ENCODE data around the gene APOBEC4.

The APOBEC4 gene

GRCh38 chr1:183652547-183653461, at the start of gene APOBEC4:
TSS of gene APOBEC4 (minus strand) at chr1:183653316. CDS start at chr1:183648781, 4,535 bp downstream.
- no peaks in the 10 kb centered on the region for H3K9me3 ChIP-seq (ENCODE audit: control insufficient read depth, insufficient read depth, low read length)
- H3K9ac ChIP-seq (ENCODE audit: low read depth, low read length), result no peak within 1 kb of the TSS
- peaks cover 6% of the 10 kb centered on the region for H3K4me1 ChIP-seq (ENCODE audit: insufficient read depth, low read length)
- no peaks in the 10 kb centered on the region for H3K36me3 ChIP-seq (ENCODE audit: insufficient read depth, low read length)

- no peaks in the 10 kb centered on the region for H3K9me3 ChIP-seq (ENCODE audit: control insufficient read depth, insufficient read depth, low read length)
- no peaks in the 10 kb centered on the region for H3K4me1 ChIP-seq (ENCODE audit: insufficient read depth, low read length)
- H3K9ac ChIP-seq (ENCODE audit: low read depth, low read length), result no peak overlapping the region
- no peaks in the 10 kb centered on the region for H3K36me3 ChIP-seq (ENCODE audit: insufficient read depth, low read length)
Measured at GRCh38 chr1:183702813-183703198, 49.7 kb upstream of the APOBEC4 start.

- Histone ChIP-seq H3K4me1 (ENCODE audit: insufficient read depth, low read length) (no peaks in the 10 kb centered on the region), H3K36me3 (ENCODE audit: insufficient read depth, low read length) (no peaks in the 10 kb centered on the region), H3K9ac (ENCODE audit: low read depth, low read length) (no peak overlapping the region), H3K9me3 (ENCODE audit: control insufficient read depth, insufficient read depth, low read length) (no peaks in the 10 kb centered on the region)
Measured at GRCh38 chr1:183702087-183702812, 49.1 kb upstream of the APOBEC4 start.

GRCh38 chr1:183699616-183700160, 46.6 kb upstream of the APOBEC4 start:
- H3K9me3 ChIP-seq (ENCODE audit: control insufficient read depth, insufficient read depth, low read length), result no peaks in the 10 kb centered on the region
- H3K9ac ChIP-seq (ENCODE audit: low read depth, low read length), result no peak overlapping the region
- H3K4me1 ChIP-seq (ENCODE audit: insufficient read depth, low read length), result no peaks in the 10 kb centered on the region
- no peaks in the 10 kb centered on the region for H3K36me3 ChIP-seq (ENCODE audit: insufficient read depth, low read length)

GRCh38 chr1:183697814-183698590, 44.9 kb upstream of the APOBEC4 start:
- no peaks in the 10 kb centered on the region for H3K36me3 ChIP-seq (ENCODE audit: insufficient read depth, low read length)
- H3K4me1 ChIP-seq (ENCODE audit: insufficient read depth, low read length), result no peaks in the 10 kb centered on the region
- no peak overlapping the region for H3K9ac ChIP-seq (ENCODE audit: low read depth, low read length)
- no peaks in the 10 kb centered on the region for H3K9me3 ChIP-seq (ENCODE audit: control insufficient read depth, insufficient read depth, low read length)

- H3K36me3 ChIP-seq (ENCODE audit: insufficient read depth, low read length), result no peaks in the 10 kb centered on the region
- no peaks in the 10 kb centered on the region for H3K9me3 ChIP-seq (ENCODE audit: control insufficient read depth, insufficient read depth, low read length)
- no peaks in the 10 kb centered on the region for H3K4me1 ChIP-seq (ENCODE audit: insufficient read depth, low read length)
- no peak overlapping the region for H3K9ac ChIP-seq (ENCODE audit: low read depth, low read length)
Measured at GRCh38 chr1:183696981-183697380, 43.9 kb upstream of the APOBEC4 start.

GRCh38 chr1:183694755-183695154, 41.6 kb upstream of the APOBEC4 start:
- Histone ChIP-seq H3K9me3 (ENCODE audit: control insufficient read depth, insufficient read depth, low read length) (no peaks in the 10 kb centered on the region), H3K9ac (ENCODE audit: low read depth, low read length) (no peak overlapping the region), H3K4me1 (ENCODE audit: insufficient read depth, low read length) (no peaks in the 10 kb centered on the region), H3K36me3 (ENCODE audit: insufficient read depth, low read length) (no peaks in the 10 kb centered on the region)

GRCh38 chr1:183694066-183694465, 41.0 kb upstream of the APOBEC4 start:
- no peak overlapping the region for H3K9ac ChIP-seq (ENCODE audit: low read depth, low read length)
- H3K4me1 ChIP-seq (ENCODE audit: insufficient read depth, low read length), result no peaks in the 10 kb centered on the region
- no peaks in the 10 kb centered on the region for H3K36me3 ChIP-seq (ENCODE audit: insufficient read depth, low read length)
- H3K9me3 ChIP-seq (ENCODE audit: control insufficient read depth, insufficient read depth, low read length), result no peaks in the 10 kb centered on the region

- no peaks in the 10 kb centered on the region for H3K9me3 ChIP-seq (ENCODE audit: control insufficient read depth, insufficient read depth, low read length)
- H3K9ac ChIP-seq (ENCODE audit: low read depth, low read length), result no peak overlapping the region
- no peaks in the 10 kb centered on the region for H3K36me3 ChIP-seq (ENCODE audit: insufficient read depth, low read length)
- no peaks in the 10 kb centered on the region for H3K4me1 ChIP-seq (ENCODE audit: insufficient read depth, low read length)
Measured at GRCh38 chr1:183693521-183693920, 40.4 kb upstream of the APOBEC4 start.

- no peaks in the 10 kb centered on the region for H3K36me3 ChIP-seq (ENCODE audit: insufficient read depth, low read length)
- no peaks in the 10 kb centered on the region; the same call in none of the 2 replicates for H3K4me1 ChIP-seq (ENCODE audit: insufficient read depth, low read length)
- no peaks in the 10 kb centered on the region for H3K9me3 ChIP-seq (ENCODE audit: control insufficient read depth, insufficient read depth, low read length)
- no peak overlapping the region for H3K9ac ChIP-seq (ENCODE audit: low read depth, low read length)
Measured at GRCh38 chr1:183689762-183690204, 36.7 kb upstream of the APOBEC4 start.

- H3K4me1 ChIP-seq (ENCODE audit: insufficient read depth, low read length), result no peaks in the 10 kb centered on the region; the same call in none of the 2 replicates
- H3K9me3 ChIP-seq (ENCODE audit: control insufficient read depth, insufficient read depth, low read length), result no peaks in the 10 kb centered on the region
- no peak overlapping the region for H3K9ac ChIP-seq (ENCODE audit: low read depth, low read length)
- no peaks in the 10 kb centered on the region for H3K36me3 ChIP-seq (ENCODE audit: insufficient read depth, low read length)
Measured at GRCh38 chr1:183688341-183689060, 35.4 kb upstream of the APOBEC4 start.

- Histone ChIP-seq H3K9me3 (ENCODE audit: control insufficient read depth, insufficient read depth, low read length) (no peaks in the 10 kb centered on the region), H3K9ac (ENCODE audit: low read depth, low read length) (no peak overlapping the region), H3K36me3 (ENCODE audit: insufficient read depth, low read length) (no peaks in the 10 kb centered on the region), H3K4me1 (ENCODE audit: insufficient read depth, low read length) (no peaks in the 10 kb centered on the region; the same call in none of the 2 replicates)
Measured at GRCh38 chr1:183687546-183688304, 34.6 kb upstream of the APOBEC4 start.

- H3K36me3 ChIP-seq (ENCODE audit: insufficient read depth, low read length), result no peaks in the 10 kb centered on the region
- H3K4me1 ChIP-seq (ENCODE audit: insufficient read depth, low read length), result no peaks in the 10 kb centered on the region; the same call in none of the 2 replicates
- H3K9me3 ChIP-seq (ENCODE audit: control insufficient read depth, insufficient read depth, low read length), result no peaks in the 10 kb centered on the region
- H3K9ac ChIP-seq (ENCODE audit: low read depth, low read length), result no peak overlapping the region
Measured at GRCh38 chr1:183686229-183686628, 33.1 kb upstream of the APOBEC4 start.

All from ES-I3 (cell line).